ENCODE data around the gene ARL17A.
"Not testable (repeated sequence)": the region's sequence is repeated elsewhere in the genome, so short reads cannot be mapped to it uniquely, and the experiment has no call there.

The ARL17A gene

GRCh38 chr17:46560048-46560447 lies 19.4 kb downstream of the ARL17A start:
- FAIRE-seq; DNase-seq (ENCODE audit: insufficient read length, low spot score): not testable (repeated sequence)

- not testable (repeated sequence) for DNase-seq (ENCODE audit: insufficient read length, low spot score); FAIRE-seq
Observed at GRCh38 chr17:46559155-46559554, 20.3 kb downstream of the ARL17A start.

DNA sequence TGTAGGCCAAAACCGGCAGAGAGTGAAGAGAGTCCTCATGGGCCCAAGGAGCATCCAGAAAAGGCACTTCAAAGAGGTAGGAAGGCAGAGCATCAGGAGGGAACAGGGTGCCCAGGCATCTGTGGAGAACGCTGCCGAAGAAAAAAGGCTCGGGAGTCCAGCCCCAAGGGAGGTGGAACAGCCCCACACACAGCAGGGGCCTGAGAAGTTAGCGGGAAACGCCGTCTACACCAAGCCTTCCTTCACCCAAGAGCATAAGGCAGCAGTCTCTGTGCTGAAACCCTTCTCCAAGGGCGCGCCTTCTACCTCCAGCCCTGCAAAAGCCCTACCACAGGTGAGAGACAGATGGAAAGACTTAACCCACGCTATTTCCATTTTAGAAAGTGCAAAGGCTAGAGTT lies 30.9 kb downstream of the ARL17A start:
- not testable (repeated sequence) for FAIRE-seq; DNase-seq (ENCODE audit: insufficient read length, low spot score)

DNA sequence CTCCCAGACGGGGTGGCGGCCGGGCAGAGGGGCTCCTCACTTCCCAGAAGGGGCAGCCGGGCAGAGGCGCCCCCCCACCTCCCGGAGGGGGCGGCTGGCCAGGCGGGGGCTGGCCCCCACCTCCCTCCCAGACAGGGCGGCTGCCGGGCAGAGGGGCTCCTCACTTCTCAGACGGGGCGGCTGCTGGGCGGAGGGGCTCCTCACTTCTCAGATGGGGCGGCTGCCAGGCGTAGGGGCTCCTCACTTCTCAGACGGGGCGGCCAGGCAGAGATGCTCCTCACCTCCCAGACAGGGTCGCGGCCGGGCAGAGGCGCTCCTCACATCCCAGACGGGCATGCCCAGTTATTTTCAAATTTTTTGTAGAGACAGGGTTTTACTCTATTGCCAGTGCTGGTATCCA lies 44.8 kb downstream of the ARL17A start:
- not testable (repeated sequence) for FAIRE-seq; DNase-seq (ENCODE audit: insufficient read length, low spot score)

DNA sequence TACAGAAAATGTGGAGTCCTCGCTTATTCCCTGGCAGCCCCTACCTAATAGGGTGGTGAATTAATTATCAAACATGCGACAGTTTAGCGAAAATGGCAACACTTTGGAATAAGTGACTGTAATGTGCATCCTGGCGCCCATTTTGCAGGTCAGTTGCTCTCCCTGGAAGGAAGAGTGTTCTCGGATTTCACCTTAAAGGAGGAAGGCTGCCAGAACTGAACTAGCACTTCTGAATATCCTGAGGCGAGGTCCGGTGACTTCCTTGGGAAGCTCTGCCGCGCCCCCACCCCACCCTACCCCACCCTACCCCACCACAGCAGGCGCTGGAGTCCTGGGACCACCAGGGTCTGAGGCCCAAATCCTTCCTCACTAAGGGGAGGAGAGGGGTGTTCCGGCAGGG lies 67.3 kb downstream of the ARL17A start, which contains the start of gene LRRC37A2:
LRRC37A2 (plus strand) TSS at position 301 of the 400 bp plus-strand sequence. CDS start 245 bp downstream, outside the sequence.
- not testable (repeated sequence) for DNase-seq (ENCODE audit: insufficient read length, low spot score)

DNA sequence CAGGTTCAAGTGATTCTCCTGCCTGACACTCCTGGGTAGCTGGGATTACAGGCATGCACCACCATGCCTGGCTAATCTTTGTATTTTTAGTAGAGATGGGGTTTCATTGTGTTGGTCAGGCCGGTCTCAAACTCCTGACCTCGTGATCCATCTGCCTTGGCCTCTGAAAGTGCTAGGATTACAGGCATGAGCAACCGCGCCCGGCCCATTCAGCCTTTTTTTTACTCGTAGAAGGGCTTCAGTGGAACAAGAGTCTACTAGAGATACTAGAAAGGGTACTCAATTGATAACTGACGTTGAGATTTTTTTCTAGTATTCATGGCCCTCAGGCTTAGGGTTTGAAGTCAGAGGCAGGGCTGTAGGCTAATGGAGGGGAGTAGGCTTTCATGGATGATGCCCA lies 73.6 kb downstream of the ARL17A start:
- FAIRE-seq; DNase-seq (ENCODE audit: insufficient read length, low spot score): not testable (repeated sequence)

More for the DNA sequence above, 67.3 kb downstream of the ARL17A start, which contains the start of gene LRRC37A2:
- not testable (repeated sequence) for FAIRE-seq

- DNase-seq (ENCODE audit: insufficient read length, low spot score); FAIRE-seq: not testable (repeated sequence)
Observed at GRCh38 chr17:46499437-46500139, 79.9 kb downstream of the ARL17A start.

- not testable (repeated sequence) for DNase-seq (ENCODE audit: insufficient read length, low spot score); FAIRE-seq
Observed at GRCh38 chr17:46492021-46492420, 87.5 kb downstream of the ARL17A start.

DNA sequence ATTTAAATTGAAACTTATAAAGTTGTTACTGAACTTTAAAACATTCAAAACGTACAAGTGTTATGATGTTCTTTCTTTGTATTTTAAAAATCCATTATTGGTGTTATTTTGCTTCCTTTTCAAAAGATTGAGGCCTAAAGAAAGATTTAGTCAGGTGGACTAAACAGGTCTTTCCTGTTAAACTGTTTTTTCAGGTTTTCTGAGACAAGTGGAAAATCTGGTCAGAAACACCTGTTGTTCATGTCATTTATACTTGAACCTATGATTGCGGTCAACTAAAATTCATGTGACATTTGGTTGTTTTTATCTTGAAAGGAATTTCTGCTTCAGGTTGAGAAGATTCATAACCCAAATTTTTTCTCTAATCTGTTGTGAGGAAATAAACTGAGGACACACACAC lies 98.2 kb downstream of the ARL17A start:
- not testable (repeated sequence) for DNase-seq (ENCODE audit: insufficient read length, low spot score); FAIRE-seq

DNA sequence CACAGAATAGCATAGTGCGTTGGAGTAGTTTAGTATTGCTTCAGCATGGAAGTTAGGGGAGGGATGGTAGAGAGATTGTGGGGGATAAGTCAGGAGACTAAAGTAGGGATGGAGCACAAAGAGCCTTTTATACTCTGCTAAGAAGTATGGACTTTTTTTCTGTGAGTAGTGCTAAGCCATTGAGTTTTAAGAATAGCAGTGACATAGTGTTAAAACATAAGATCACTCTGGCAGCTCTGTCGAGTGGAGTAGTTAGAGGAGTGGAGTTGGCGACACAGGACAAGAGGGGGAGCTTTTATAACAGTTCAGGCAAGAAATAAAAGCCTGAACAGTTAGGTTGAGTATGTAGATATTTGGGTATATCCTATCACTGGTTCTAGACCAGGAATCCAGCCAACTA lies 100.7 kb downstream of the ARL17A start:
- FAIRE-seq; DNase-seq (ENCODE audit: insufficient read length, low spot score): not testable (repeated sequence)

GRCh38 chr17:46475583-46475982 lies 103.9 kb downstream of the ARL17A start:
- DNase-seq (ENCODE audit: insufficient read length, low spot score) = not testable (repeated sequence)
- FAIRE-seq = peak; percentile 28

DNA sequence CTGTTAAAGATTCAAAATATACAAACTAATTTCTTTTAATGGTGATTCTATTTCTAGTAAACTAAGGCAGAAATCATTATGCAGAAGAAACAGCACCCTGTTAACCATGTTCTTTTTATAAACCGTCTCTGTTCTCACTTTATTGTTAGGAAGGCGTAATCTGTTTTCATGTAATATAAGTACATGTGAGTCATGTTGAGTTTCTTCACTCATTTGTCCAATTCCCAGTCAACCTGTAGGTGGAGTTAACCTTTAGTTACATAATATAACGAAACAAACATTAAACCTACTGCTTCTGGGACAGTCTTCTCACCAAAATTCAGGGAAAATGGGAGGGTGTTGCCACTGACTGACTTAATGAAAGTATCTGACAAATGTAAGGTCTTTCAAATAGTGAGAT lies 105.0 kb downstream of the ARL17A start:
- DNase-seq (ENCODE audit: insufficient read length, low spot score); FAIRE-seq: not testable (repeated sequence)

DNA sequence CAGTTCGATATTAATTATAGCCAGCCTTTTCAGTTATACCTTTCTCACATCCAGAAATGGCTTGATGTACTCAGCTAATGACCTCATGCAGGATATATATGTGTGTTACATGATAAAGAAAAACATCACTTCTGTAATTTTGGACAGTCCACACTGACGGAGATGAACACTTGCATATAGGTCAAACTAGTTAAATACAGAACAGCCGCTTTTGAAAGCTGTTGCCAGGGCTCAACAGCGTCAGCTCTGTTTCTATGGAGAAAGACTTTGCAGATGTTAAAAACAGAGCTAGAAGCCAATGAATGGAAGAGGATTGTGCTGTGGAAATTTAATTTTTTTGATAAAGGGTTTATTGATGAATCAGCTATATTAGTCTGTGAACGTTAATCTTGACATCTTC lies 111.9 kb downstream of the ARL17A start:
- not testable (repeated sequence) for FAIRE-seq; DNase-seq (ENCODE audit: insufficient read length, low spot score)

All from GM19239 (cell line).